ENCODE data around the gene SYNJ2.

The SYNJ2 gene

GRCh38 chr6:157996918-157997702, 15.4 kb downstream of the SYNJ2 start:
- no peaks in the 10 kb centered on the region for H3K27me3 ChIP-seq (ENCODE audit: insufficient read depth, insufficient read length)
- H3K4me3 ChIP-seq (ENCODE audit: insufficient read length, low read depth) = no peak overlapping the region

GRCh38 chr6:157997893-157998608, 16.4 kb downstream of the SYNJ2 start:
- no peak for DNase-seq (ENCODE audit: low read depth, low spot score)
- Histone ChIP-seq H3K4me3 (ENCODE audit: insufficient read length, low read depth) (no peak overlapping the region), H3K9ac (ENCODE audit: insufficient read length, low read depth) (no peak overlapping the region), H3K4me1 (ENCODE audit: insufficient read depth, insufficient read length) (peaks cover 6% of the 10 kb centered on the region), H3K9me3 (ENCODE audit: insufficient read depth, low read length) (no peaks in the 10 kb centered on the region), H3K36me3 (ENCODE audit: insufficient read depth, insufficient read length, low read length) (no peaks in the 10 kb centered on the region), H3K27me3 (ENCODE audit: insufficient read depth, insufficient read length) (no peaks in the 10 kb centered on the region)
- no peak for TF ChIP-seq ZNF274 (IDR thresholded peaks at IDR 0.05; ENCODE audit: low read depth, low read length)
- no peak for TF ChIP-seq YY1 (IDR thresholded peaks at IDR 0.05; ENCODE audit: insufficient read depth, insufficient read length)
- no peak for TF ChIP-seq SUZ12 (IDR thresholded peaks at IDR 0.05; ENCODE audit: extremely low read depth, insufficient read depth, insufficient read length)

More at GRCh38 chr6:157996918-157997702, 15.4 kb downstream of the SYNJ2 start:
- Histone ChIP-seq H3K4me1 (ENCODE audit: insufficient read depth, insufficient read length) (peaks cover 6% of the 10 kb centered on the region), H3K36me3 (ENCODE audit: insufficient read depth, insufficient read length, low read length) (no peaks in the 10 kb centered on the region), H3K9me3 (ENCODE audit: insufficient read depth, low read length) (no peaks in the 10 kb centered on the region), H3K9ac (ENCODE audit: insufficient read length, low read depth) (no peak overlapping the region)
- no peak for DNase-seq (ENCODE audit: low read depth, low spot score)
- no peak for TF ChIP-seq SUZ12 (IDR thresholded peaks at IDR 0.05; ENCODE audit: extremely low read depth, insufficient read depth, insufficient read length)
- no peak for TF ChIP-seq ZNF274 (IDR thresholded peaks at IDR 0.05; ENCODE audit: low read depth, low read length)
- no peak for TF ChIP-seq YY1 (IDR thresholded peaks at IDR 0.05; ENCODE audit: insufficient read depth, insufficient read length)

- Histone ChIP-seq H3K9me3 (ENCODE audit: insufficient read depth, low read length) (no peaks in the 10 kb centered on the region), H3K27me3 (ENCODE audit: insufficient read depth, insufficient read length) (no peaks in the 10 kb centered on the region), H3K36me3 (ENCODE audit: insufficient read depth, insufficient read length, low read length) (no peaks in the 10 kb centered on the region), H3K4me1 (ENCODE audit: insufficient read depth, insufficient read length) (peaks cover 6% of the 10 kb centered on the region), H3K9ac (ENCODE audit: insufficient read length, low read depth) (no peak overlapping the region), H3K4me3 (ENCODE audit: insufficient read length, low read depth) (no peak overlapping the region)
- no peak for DNase-seq (ENCODE audit: low read depth, low spot score)
- TF ChIP-seq SUZ12 (IDR thresholded peaks at IDR 0.05; ENCODE audit: extremely low read depth, insufficient read depth, insufficient read length) (no peak), YY1 (IDR thresholded peaks at IDR 0.05; ENCODE audit: insufficient read depth, insufficient read length) (no peak), ZNF274 (IDR thresholded peaks at IDR 0.05; ENCODE audit: low read depth, low read length) (no peak)
Measured at GRCh38 chr6:157998707-157999167, 17.1 kb downstream of the SYNJ2 start.

GRCh38 chr6:157999168-158000051, 17.7 kb downstream of the SYNJ2 start:
- H3K36me3 ChIP-seq (ENCODE audit: insufficient read depth, insufficient read length, low read length) = no peaks in the 10 kb centered on the region
- no peak for TF ChIP-seq YY1 (IDR thresholded peaks at IDR 0.05; ENCODE audit: insufficient read depth, insufficient read length)
- TF ChIP-seq ZNF274 (IDR thresholded peaks at IDR 0.05; ENCODE audit: low read depth, low read length) = no peak
- no peak for TF ChIP-seq SUZ12 (IDR thresholded peaks at IDR 0.05; ENCODE audit: extremely low read depth, insufficient read depth, insufficient read length)
- no peak overlapping the region for H3K9ac ChIP-seq (ENCODE audit: insufficient read length, low read depth)
- H3K4me3 ChIP-seq (ENCODE audit: insufficient read length, low read depth) = no peak overlapping the region
- H3K9me3 ChIP-seq (ENCODE audit: insufficient read depth, low read length) = no peaks in the 10 kb centered on the region
- no peak for DNase-seq (ENCODE audit: low read depth, low spot score)
- H3K27me3 ChIP-seq (ENCODE audit: insufficient read depth, insufficient read length) = no peaks in the 10 kb centered on the region
- H3K4me1 ChIP-seq (ENCODE audit: insufficient read depth, insufficient read length) = peaks cover 6% of the 10 kb centered on the region

GRCh38 chr6:158000530-158001307, 19.1 kb downstream of the SYNJ2 start:
- Histone ChIP-seq H3K36me3 (ENCODE audit: insufficient read depth, insufficient read length, low read length) (no peaks in the 10 kb centered on the region), H3K4me1 (ENCODE audit: insufficient read depth, insufficient read length) (peaks cover 4% of the 10 kb centered on the region), H3K9me3 (ENCODE audit: insufficient read depth, low read length) (no peaks in the 10 kb centered on the region), H3K9ac (ENCODE audit: insufficient read length, low read depth) (no peak overlapping the region), H3K4me3 (ENCODE audit: insufficient read length, low read depth) (no peak overlapping the region), H3K27me3 (ENCODE audit: insufficient read depth, insufficient read length) (no peaks in the 10 kb centered on the region)
- DNase-seq (ENCODE audit: low read depth, low spot score) = no peak
- TF ChIP-seq YY1 (IDR thresholded peaks at IDR 0.05; ENCODE audit: insufficient read depth, insufficient read length) = no peak
- no peak for TF ChIP-seq ZNF274 (IDR thresholded peaks at IDR 0.05; ENCODE audit: low read depth, low read length)
- no peak for TF ChIP-seq SUZ12 (IDR thresholded peaks at IDR 0.05; ENCODE audit: extremely low read depth, insufficient read depth, insufficient read length)

GRCh38 chr6:158002249-158002950, 20.7 kb downstream of the SYNJ2 start:
- no peak overlapping the region for H3K9ac ChIP-seq (ENCODE audit: insufficient read length, low read depth)
- H3K27me3 ChIP-seq (ENCODE audit: insufficient read depth, insufficient read length) = no peaks in the 10 kb centered on the region
- no peak for TF ChIP-seq SUZ12 (IDR thresholded peaks at IDR 0.05; ENCODE audit: extremely low read depth, insufficient read depth, insufficient read length)
- no peak for TF ChIP-seq ZNF274 (IDR thresholded peaks at IDR 0.05; ENCODE audit: low read depth, low read length)
- TF ChIP-seq YY1 (IDR thresholded peaks at IDR 0.05; ENCODE audit: insufficient read depth, insufficient read length) = no peak
- no peaks in the 10 kb centered on the region for H3K9me3 ChIP-seq (ENCODE audit: insufficient read depth, low read length)
- H3K4me3 ChIP-seq (ENCODE audit: insufficient read length, low read depth) = no peak overlapping the region
- H3K4me1 ChIP-seq (ENCODE audit: insufficient read depth, insufficient read length) = peaks cover 2% of the 10 kb centered on the region
- H3K36me3 ChIP-seq (ENCODE audit: insufficient read depth, insufficient read length, low read length) = no peaks in the 10 kb centered on the region
- DNase-seq (ENCODE audit: low read depth, low spot score) = no peak

All from NT2/D1 (cell line).